ENCODE results near the gene LIME1. TPM values are rescaled to one million over a fixed set of nuclear protein-coding genes. Genes with fewer than 3 reads are reported as not detected.

The LIME1 gene
- total RNA-seq, 1 donor from 2014 or later, result 8.7 TPM

GRCh38 chr20:63734946-63735858 is 1.3 kb upstream of the LIME1 start:
- H3K9me3 ChIP-seq, result no peaks in the 10 kb centered on the region
- H3K4me3 ChIP-seq, result no peak overlapping the region

DNA sequence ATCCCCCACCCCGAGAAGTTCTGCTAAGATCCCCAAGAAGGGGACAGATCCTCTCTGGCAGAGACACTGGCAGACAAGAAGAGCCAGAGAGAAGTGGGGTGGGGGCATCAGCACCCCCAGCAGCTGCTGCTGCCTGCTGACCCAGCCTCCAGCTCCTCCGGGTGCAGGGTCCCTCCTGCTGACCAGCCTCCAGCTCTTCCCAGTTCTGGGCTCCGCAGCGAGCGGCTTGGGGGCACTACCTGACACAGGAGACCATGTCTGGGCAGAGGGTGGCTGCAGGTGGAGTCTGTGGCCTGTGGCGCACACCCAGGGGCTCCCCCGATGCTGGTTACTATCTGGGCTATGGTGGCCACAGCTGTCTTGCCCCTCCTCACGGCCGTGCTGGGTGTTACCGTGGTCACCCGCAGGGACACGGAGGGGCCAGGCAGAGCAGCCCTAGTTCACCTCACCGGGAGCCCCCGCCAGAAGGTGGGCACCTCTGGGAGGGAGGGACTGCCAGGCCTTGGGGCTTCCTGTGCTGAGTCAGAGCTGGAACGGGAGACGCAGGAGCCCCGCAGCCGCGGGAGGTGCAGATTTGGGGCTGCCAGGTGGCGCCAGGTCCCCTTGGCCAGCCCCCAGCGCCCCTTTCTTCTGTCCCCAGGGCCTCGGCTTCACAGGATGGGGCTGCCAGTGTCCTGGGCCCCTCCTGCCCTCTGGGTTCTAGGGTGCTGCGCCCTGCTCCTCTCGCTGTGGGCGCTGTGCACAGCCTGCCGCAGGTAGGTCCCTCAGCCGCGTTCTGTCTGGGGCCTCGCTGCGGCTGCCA is 630 bp downstream of the LIME1 start:
- peak overlapping the region; percentile 68 for H3K4me3 ChIP-seq
- H3K36me3 ChIP-seq, result peaks cover 40% of the 10 kb centered on the region
- ATAC-seq (no peak), DNase-seq (no peak)
- intact Hi-C loops (cut with DNase I), result no loop called here
- TF ChIP-seq, protein P1, sequence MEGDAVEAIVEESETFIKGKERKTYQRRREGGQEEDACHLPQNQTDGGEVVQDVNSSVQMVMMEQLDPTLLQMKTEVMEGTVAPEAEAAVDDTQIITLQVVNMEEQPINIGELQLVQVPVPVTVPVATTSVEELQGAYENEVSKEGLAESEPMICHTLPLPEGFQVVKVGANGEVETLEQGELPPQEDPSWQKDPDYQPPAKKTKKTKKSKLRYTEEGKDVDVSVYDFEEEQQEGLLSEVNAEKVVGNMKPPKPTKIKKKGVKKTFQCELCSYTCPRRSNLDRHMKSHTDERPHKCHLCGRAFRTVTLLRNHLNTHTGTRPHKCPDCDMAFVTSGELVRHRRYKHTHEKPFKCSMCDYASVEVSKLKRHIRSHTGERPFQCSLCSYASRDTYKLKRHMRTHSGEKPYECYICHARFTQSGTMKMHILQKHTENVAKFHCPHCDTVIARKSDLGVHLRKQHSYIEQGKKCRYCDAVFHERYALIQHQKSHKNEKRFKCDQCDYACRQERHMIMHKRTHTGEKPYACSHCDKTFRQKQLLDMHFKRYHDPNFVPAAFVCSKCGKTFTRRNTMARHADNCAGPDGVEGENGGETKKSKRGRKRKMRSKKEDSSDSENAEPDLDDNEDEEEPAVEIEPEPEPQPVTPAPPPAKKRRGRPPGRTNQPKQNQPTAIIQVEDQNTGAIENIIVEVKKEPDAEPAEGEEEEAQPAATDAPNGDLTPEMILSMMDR (IDR thresholded peaks at IDR 0.05), result no peak
- H3K27ac ChIP-seq, result peak overlapping the region; percentile 65
- peaks cover 42% of the 10 kb centered on the region for H3K4me1 ChIP-seq
- no peaks in the 10 kb centered on the region for H3K27me3 ChIP-seq (ENCODE audit: low read depth)
- H3K9me3 ChIP-seq, result no peaks in the 10 kb centered on the region

More at GRCh38 chr20:63734946-63735858, 1.3 kb upstream of the LIME1 start:
- DNase-seq, result no peak
- no peak overlapping the region for H3K27ac ChIP-seq
- intact Hi-C loops (cut with DNase I), result no loop called here
- H3K27me3 ChIP-seq (ENCODE audit: low read depth), result no peaks in the 10 kb centered on the region
- no peak for ATAC-seq
- TF ChIP-seq, protein P1 (IDR thresholded peaks at IDR 0.05), result no peak
- peaks cover 39% of the 10 kb centered on the region for H3K36me3 ChIP-seq
- peaks cover 28% of the 10 kb centered on the region for H3K4me1 ChIP-seq

DNA sequence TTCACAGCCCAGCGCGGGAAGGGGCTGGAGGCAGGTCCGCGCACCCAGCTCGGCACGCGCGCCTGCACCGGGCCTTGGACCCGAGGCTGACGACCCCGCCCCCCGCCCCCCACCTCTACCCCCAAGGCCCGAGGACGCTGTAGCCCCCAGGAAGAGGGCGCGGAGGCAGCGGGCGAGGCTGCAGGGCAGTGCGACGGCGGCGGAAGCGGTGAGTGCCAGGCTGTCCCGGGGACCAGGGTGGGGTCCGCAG is 1.2 kb downstream of the LIME1 start:
- peak overlapping the region; percentile 65 for H3K27ac ChIP-seq
- H3K27me3 ChIP-seq (ENCODE audit: low read depth), result no peaks in the 10 kb centered on the region
- H3K9me3 ChIP-seq, result no peaks in the 10 kb centered on the region
- DNase-seq, result no peak
- peak overlapping the region; percentile 68 for H3K4me3 ChIP-seq
- peaks cover 43% of the 10 kb centered on the region for H3K4me1 ChIP-seq
- ATAC-seq, result no peak
- intact Hi-C loops (cut with DNase I), result no loop called here
- H3K36me3 ChIP-seq, result peaks cover 45% of the 10 kb centered on the region
- TF ChIP-seq, protein P1 (IDR thresholded peaks at IDR 0.05), result no peak

DNA sequence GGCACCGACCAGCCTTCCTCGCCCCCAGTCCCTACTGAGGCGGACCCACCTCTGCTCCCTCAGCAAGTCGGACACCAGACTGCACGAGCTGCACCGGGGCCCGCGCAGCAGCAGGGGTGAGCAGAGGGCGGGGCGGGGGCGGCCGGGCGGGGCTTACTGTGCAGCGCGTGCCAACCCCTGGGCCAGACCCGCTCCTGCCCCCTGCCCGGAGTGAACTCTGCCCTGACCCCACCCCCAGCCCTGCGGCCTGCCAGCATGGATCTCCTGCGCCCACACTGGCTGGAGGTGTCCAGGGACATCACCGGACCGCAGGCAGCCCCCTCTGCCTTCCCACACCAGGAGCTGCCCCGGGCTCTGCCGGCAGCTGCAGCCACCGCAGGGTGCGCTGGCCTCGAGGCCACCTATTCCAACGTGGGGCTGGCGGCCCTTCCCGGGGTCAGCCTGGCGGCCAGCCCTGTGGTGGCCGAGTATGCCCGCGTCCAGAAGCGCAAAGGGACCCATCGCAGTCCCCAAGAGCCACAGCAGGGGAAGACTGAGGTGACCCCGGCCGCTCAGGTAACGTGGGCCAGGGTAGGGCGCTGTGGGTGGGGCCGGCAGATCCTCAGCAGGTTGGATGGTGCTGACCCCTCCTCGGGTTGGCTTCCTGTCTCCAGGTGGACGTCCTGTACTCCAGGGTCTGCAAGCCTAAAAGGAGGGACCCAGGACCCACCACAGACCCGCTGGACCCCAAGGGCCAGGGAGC is 1.7 kb downstream of the LIME1 start:
- Histone ChIP-seq H3K27me3 (ENCODE audit: low read depth) (no peaks in the 10 kb centered on the region), H3K27ac (peak overlapping the region; percentile 82), H3K4me3 (peak overlapping the region; percentile 68), H3K4me1 (peaks cover 43% of the 10 kb centered on the region), H3K9me3 (no peaks in the 10 kb centered on the region), H3K36me3 (peaks cover 48% of the 10 kb centered on the region)
- intact Hi-C loops (cut with DNase I), result no loop called here
- DNase-seq, result peak; percentile 59
- TF ChIP-seq, protein P1 (IDR thresholded peaks at IDR 0.05), result no peak
- no peak for ATAC-seq

DNA sequence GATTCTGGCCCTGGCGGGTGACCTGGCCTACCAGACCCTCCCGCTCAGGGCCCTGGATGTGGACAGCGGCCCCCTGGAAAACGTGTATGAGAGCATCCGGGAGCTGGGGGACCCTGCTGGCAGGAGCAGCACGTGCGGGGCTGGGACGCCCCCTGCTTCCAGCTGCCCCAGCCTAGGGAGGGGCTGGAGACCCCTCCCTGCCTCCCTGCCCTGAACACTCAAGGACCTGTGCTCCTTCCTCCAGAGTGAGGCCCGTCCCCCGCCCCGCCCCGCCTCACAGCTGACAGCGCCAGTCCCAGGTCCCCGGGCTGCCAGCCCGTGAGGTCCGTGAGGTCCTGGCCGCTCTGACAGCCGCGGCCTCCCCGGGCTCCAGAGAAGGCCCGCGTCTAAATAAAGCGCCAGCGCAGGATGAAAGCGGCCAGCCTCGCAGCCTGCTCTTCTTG is 2.2 kb downstream of the LIME1 start:
- H3K27me3 ChIP-seq (ENCODE audit: low read depth), result no peaks in the 10 kb centered on the region
- H3K27ac ChIP-seq, result peak overlapping the region; percentile 82
- intact Hi-C loops (cut with DNase I), result no loop called here
- DNase-seq (peak; percentile 79), ATAC-seq (peak; percentile 42 to 57)
- peak overlapping the region; percentile 68 for H3K4me3 ChIP-seq
- peaks cover 48% of the 10 kb centered on the region for H3K36me3 ChIP-seq
- TF ChIP-seq, protein P1 (IDR thresholded peaks at IDR 0.05), result no peak
- peaks cover 43% of the 10 kb centered on the region for H3K4me1 ChIP-seq
- no peaks in the 10 kb centered on the region for H3K9me3 ChIP-seq

All from lower lobe of right lung (tissue), 2 donors.